Measurements from ENCODE around the gene NELL1. TPM values are rescaled to one million over a fixed set of nuclear protein-coding genes. Genes with fewer than 3 reads are reported as not detected.

Gene NELL1
- total and polyA plus RNA-seq, 3 experiments from 2014 or later: not detected

- Mint-ChIP-seq H3K27me3 (no peaks in the 10 kb centered on the region), H3K36me3 (no peaks in the 10 kb centered on the region), H3K9me3 (peaks cover 0 to 8% (median 3%) of the 10 kb centered on the region in 5 donors), H3K27ac (no peak overlapping the region), H3K4me3 (no peak overlapping the region), H3K4me1 (no peaks in the 10 kb centered on the region)
- H3K27ac ChIP-seq (ENCODE audit: low read depth, low read length): no peak overlapping the region
- ChIA-PET CTCF (no interaction called here), POLR2A (no interaction called here)
- no peak overlapping the region for H3K4me3 ChIP-seq (ENCODE audit: low read length)
- H3K9me3 ChIP-seq (ENCODE audit: low read length): no peaks in the 10 kb centered on the region
- no peak for DNase-seq
- no peaks in the 10 kb centered on the region for H3K27me3 ChIP-seq (ENCODE audit: insufficient read depth, low read length, poor library complexity, severe bottlenecking)
- H3K36me3 ChIP-seq (ENCODE audit: insufficient read depth, low read length): no peaks in the 10 kb centered on the region
- H3K4me1 ChIP-seq (ENCODE audit: insufficient read depth, low read length): no peaks in the 10 kb centered on the region
These were observed 199.7 kb downstream of the NELL1 start for GRCh38 chr11:20869123-20869522.

- POLR2A ChIA-PET: no interaction called here
- Histone ChIP-seq H3K4me3 (ENCODE audit: low read length) (no peak overlapping the region), H3K27ac (ENCODE audit: low read depth, low read length) (no peak overlapping the region), H3K27me3 (ENCODE audit: insufficient read depth, low read length, poor library complexity, severe bottlenecking) (no peaks in the 10 kb centered on the region), H3K9me3 (ENCODE audit: low read length) (no peaks in the 10 kb centered on the region), H3K36me3 (ENCODE audit: insufficient read depth, low read length) (no peaks in the 10 kb centered on the region), H3K4me1 (ENCODE audit: insufficient read depth, low read length) (no peaks in the 10 kb centered on the region)
- Mint-ChIP-seq H3K36me3 (no peaks in the 10 kb centered on the region), H3K4me1 (no peaks in the 10 kb centered on the region), H3K4me3 (no peak overlapping the region), H3K9me3 (peaks cover 0 to 8% (median 6%) of the 10 kb centered on the region in 5 donors), H3K27me3 (no peaks in the 10 kb centered on the region), H3K27ac (no peak overlapping the region)
- CTCF ChIA-PET: no interaction called here
- DNase-seq: no peak
These were observed 203.7 kb downstream of the NELL1 start for GRCh38 chr11:20873054-20873453.

GRCh38 chr11:20874358-20874757 is 205.0 kb downstream of the NELL1 start:
- H3K27ac ChIP-seq (ENCODE audit: low read depth, low read length): no peak overlapping the region
- H3K4me3 Mint-ChIP-seq: no peak overlapping the region
- ChIA-PET CTCF (no interaction called here), POLR2A (no interaction called here)
- no peaks in the 10 kb centered on the region for H3K4me1 Mint-ChIP-seq
- no peaks in the 10 kb centered on the region for H3K9me3 ChIP-seq (ENCODE audit: low read length)
- no peaks in the 10 kb centered on the region for H3K27me3 ChIP-seq (ENCODE audit: insufficient read depth, low read length, poor library complexity, severe bottlenecking)
- no peak overlapping the region for H3K27ac Mint-ChIP-seq
- H3K36me3 ChIP-seq (ENCODE audit: insufficient read depth, low read length): no peaks in the 10 kb centered on the region
- no peak overlapping the region for H3K4me3 ChIP-seq (ENCODE audit: low read length)
- no peaks in the 10 kb centered on the region for H3K27me3 Mint-ChIP-seq
- no peaks in the 10 kb centered on the region for H3K36me3 Mint-ChIP-seq
- no peak for DNase-seq
- H3K9me3 Mint-ChIP-seq: peaks cover 2 to 8% (median 6%) of the 10 kb centered on the region in 5 donors
- H3K4me1 ChIP-seq (ENCODE audit: insufficient read depth, low read length): no peaks in the 10 kb centered on the region

- no peak overlapping the region for H3K27ac ChIP-seq (ENCODE audit: low read depth, low read length)
- no peak overlapping the region for H3K4me3 ChIP-seq (ENCODE audit: low read length)
- Mint-ChIP-seq H3K4me1 (no peaks in the 10 kb centered on the region), H3K27ac (no peak overlapping the region), H3K27me3 (peaks cover 0 to 1% of the 10 kb centered on the region in 2 donors), H3K9me3 (peaks cover 2 to 8% (median 4%) of the 10 kb centered on the region in 5 donors), H3K4me3 (no peak overlapping the region), H3K36me3 (no peaks in the 10 kb centered on the region)
- ChIA-PET CTCF (no interaction called here), POLR2A (no interaction called here)
- no peaks in the 10 kb centered on the region for H3K4me1 ChIP-seq (ENCODE audit: insufficient read depth, low read length)
- DNase-seq: no peak
- no peaks in the 10 kb centered on the region for H3K36me3 ChIP-seq (ENCODE audit: insufficient read depth, low read length)
- H3K27me3 ChIP-seq (ENCODE audit: insufficient read depth, low read length, poor library complexity, severe bottlenecking): no peaks in the 10 kb centered on the region
- no peaks in the 10 kb centered on the region for H3K9me3 ChIP-seq (ENCODE audit: low read length)
These were observed 206.5 kb downstream of the NELL1 start for GRCh38 chr11:20875889-20876288.

DNA sequence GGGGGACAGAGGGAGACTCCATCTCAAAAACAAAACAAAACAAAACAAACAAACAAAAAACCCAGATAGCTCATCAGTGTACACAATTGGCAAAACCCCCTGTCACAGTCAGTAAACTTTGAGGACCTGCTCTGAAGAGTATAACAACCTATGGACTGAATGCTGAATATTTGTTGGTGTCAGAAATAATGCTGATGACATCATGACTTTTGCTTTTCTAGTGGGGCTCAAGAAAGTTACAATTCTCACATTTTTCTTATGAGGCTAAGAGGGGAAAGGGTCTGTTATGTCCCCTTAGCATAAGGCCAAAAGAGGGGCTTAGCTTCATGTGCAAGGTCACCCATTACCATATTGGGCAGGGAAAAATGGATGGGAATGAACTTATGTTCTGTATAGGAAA is 207.4 kb downstream of the NELL1 start:
- no peaks in the 10 kb centered on the region for H3K27me3 ChIP-seq (ENCODE audit: insufficient read depth, low read length, poor library complexity, severe bottlenecking)
- no peaks in the 10 kb centered on the region for H3K4me1 Mint-ChIP-seq
- H3K4me1 ChIP-seq (ENCODE audit: insufficient read depth, low read length): no peaks in the 10 kb centered on the region
- CTCF ChIA-PET: no interaction called here
- no peaks in the 10 kb centered on the region for H3K36me3 Mint-ChIP-seq
- DNase-seq: no peak
- no peaks in the 10 kb centered on the region for H3K9me3 ChIP-seq (ENCODE audit: low read length)
- H3K27ac Mint-ChIP-seq: no peak overlapping the region
- H3K27me3 Mint-ChIP-seq: peaks cover 0 to 1% of the 10 kb centered on the region in 2 donors
- no peaks in the 10 kb centered on the region for H3K36me3 ChIP-seq (ENCODE audit: insufficient read depth, low read length)
- H3K4me3 ChIP-seq (ENCODE audit: low read length): no peak overlapping the region
- POLR2A ChIA-PET: no interaction called here
- no peak overlapping the region for H3K27ac ChIP-seq (ENCODE audit: low read depth, low read length)
- peaks cover 0 to 8% (median 4%) of the 10 kb centered on the region in 5 donors for H3K9me3 Mint-ChIP-seq
- no peak overlapping the region for H3K4me3 Mint-ChIP-seq

DNA sequence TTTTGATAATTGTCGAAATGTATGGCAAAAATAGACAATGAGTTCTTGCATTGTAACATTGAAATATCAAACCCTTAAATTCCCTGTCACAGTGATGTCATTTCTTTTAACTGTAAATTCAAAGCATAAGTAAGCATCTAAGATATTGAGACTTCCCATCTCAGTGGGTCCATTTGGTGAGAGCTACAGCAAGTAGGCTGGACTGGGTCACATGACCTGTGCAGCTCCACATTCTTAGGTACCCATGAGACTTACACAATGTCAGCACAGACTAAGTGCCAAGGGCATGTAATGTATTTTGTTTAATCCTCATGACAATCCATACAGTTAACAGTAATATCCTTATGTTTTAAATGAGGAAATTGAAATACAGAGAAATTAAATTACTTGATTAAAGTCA is 210.7 kb downstream of the NELL1 start:
- CTCF ChIA-PET: no interaction called here
- POLR2A ChIA-PET: no interaction called here
- no peaks in the 10 kb centered on the region for H3K9me3 ChIP-seq (ENCODE audit: low read length)
- no peak overlapping the region for H3K4me3 Mint-ChIP-seq
- peaks cover 0 to 1% of the 10 kb centered on the region in 2 donors for H3K27me3 Mint-ChIP-seq
- peaks cover 4 to 12% (median 6%) of the 10 kb centered on the region in 5 donors for H3K9me3 Mint-ChIP-seq
- no peak overlapping the region for H3K27ac Mint-ChIP-seq
- DNase-seq: no peak
- no peaks in the 10 kb centered on the region for H3K4me1 Mint-ChIP-seq
- no peak overlapping the region for H3K4me3 ChIP-seq (ENCODE audit: low read length)
- H3K27me3 ChIP-seq (ENCODE audit: insufficient read depth, low read length, poor library complexity, severe bottlenecking): no peaks in the 10 kb centered on the region
- no peaks in the 10 kb centered on the region for H3K4me1 ChIP-seq (ENCODE audit: insufficient read depth, low read length)
- H3K36me3 Mint-ChIP-seq: no peaks in the 10 kb centered on the region
- H3K27ac ChIP-seq (ENCODE audit: low read depth, low read length): no peak overlapping the region
- no peaks in the 10 kb centered on the region for H3K36me3 ChIP-seq (ENCODE audit: insufficient read depth, low read length)

- ChIA-PET POLR2A (no interaction called here), CTCF (no interaction called here)
- H3K27ac Mint-ChIP-seq: no peak overlapping the region
- peaks cover 4 to 13% (median 6%) of the 10 kb centered on the region in 5 donors for H3K9me3 Mint-ChIP-seq
- no peaks in the 10 kb centered on the region for H3K36me3 ChIP-seq (ENCODE audit: insufficient read depth, low read length)
- no peak for DNase-seq
- no peaks in the 10 kb centered on the region for H3K36me3 Mint-ChIP-seq
- H3K4me1 ChIP-seq (ENCODE audit: insufficient read depth, low read length): no peaks in the 10 kb centered on the region
- H3K27ac ChIP-seq (ENCODE audit: low read depth, low read length): no peak overlapping the region
- no peaks in the 10 kb centered on the region for H3K27me3 ChIP-seq (ENCODE audit: insufficient read depth, low read length, poor library complexity, severe bottlenecking)
- no peak overlapping the region for H3K4me3 Mint-ChIP-seq
- H3K4me3 ChIP-seq (ENCODE audit: low read length): no peak overlapping the region
- H3K27me3 Mint-ChIP-seq: peaks cover 0 to 1% of the 10 kb centered on the region in 2 donors
- no peaks in the 10 kb centered on the region for H3K4me1 Mint-ChIP-seq
- no peaks in the 10 kb centered on the region for H3K9me3 ChIP-seq (ENCODE audit: low read length)
These were observed 212.1 kb downstream of the NELL1 start for GRCh38 chr11:20881328-20882079.

- peaks cover 4 to 11% (median 6%) of the 10 kb centered on the region in 5 donors for H3K9me3 Mint-ChIP-seq
- Histone ChIP-seq H3K27me3 (ENCODE audit: insufficient read depth, low read length, poor library complexity, severe bottlenecking) (no peaks in the 10 kb centered on the region), H3K36me3 (ENCODE audit: insufficient read depth, low read length) (no peaks in the 10 kb centered on the region), H3K27ac (ENCODE audit: low read depth, low read length) (no peak overlapping the region), H3K9me3 (ENCODE audit: low read length) (no peaks in the 10 kb centered on the region), H3K4me1 (ENCODE audit: insufficient read depth, low read length) (no peaks in the 10 kb centered on the region), H3K4me3 (ENCODE audit: low read length) (no peak overlapping the region)
- ChIA-PET POLR2A (no interaction called here), CTCF (no interaction called here)
- H3K27me3 Mint-ChIP-seq: no peaks in the 10 kb centered on the region
- H3K36me3 Mint-ChIP-seq: no peaks in the 10 kb centered on the region
- no peaks in the 10 kb centered on the region for H3K4me1 Mint-ChIP-seq
- no peak overlapping the region for H3K27ac Mint-ChIP-seq
- no peak overlapping the region for H3K4me3 Mint-ChIP-seq
- DNase-seq: no peak
These were observed 217.8 kb downstream of the NELL1 start for GRCh38 chr11:20887137-20887536.

Measured in CD8-positive, alpha-beta memory T cell (primary cell).